GM12891 (cell line): ENCODE measurements around the gene OR4D6.
"Not testable (repeated sequence)": the region's sequence is repeated elsewhere in the genome, so short reads cannot be mapped to it uniquely, and the experiment has no call there.

ENCODE experiments used
- POLR2A ChIP-seq: IDR thresholded peaks from 2 replicates; pipeline ENCODE4 v1.6.1; 2011; ENCODE audit warnings: low read depth, low read length, control low read depth
- POLR2AphosphoS5 ChIP-seq: IDR thresholded peaks from 2 replicates; pipeline ENCODE4 v1.6.1; 2011; ENCODE audit warnings: low read depth, low read length, control low read depth
- TAF1 ChIP-seq: IDR thresholded peaks from 2 replicates; pipeline ENCODE4 v1.6.1; 2011; ENCODE audit warnings: low read depth, low read length, control low read depth

GRCh38 chr11:59445624-59446023 lies 11.1 kb upstream of the OR4D6 start:
- not testable (repeated sequence) for TF ChIP-seq POLR2AphosphoS5, POLR2A, TAF1
